Neural cell (in vitro differentiated cells): ENCODE data around the gene LATS2. TPM values are rescaled to one million over a fixed set of nuclear protein-coding genes. Genes with fewer than 3 reads are reported as not detected.

Experiments used
- H2AFZ ChIP-seq: fragments of 200-600, 300-800 bp; sonication (generic), shearing (Covaris generic); 2 replicates; pipeline ENCODE4 v1.6.0; 2014; ENCODE audit warnings: low read depth, mild to moderate bottlenecking, antibody characterized with exemption, low read length, moderate library complexity
- H3F3A ChIP-seq: fragments of 200-600 bp; shearing (Covaris generic); 2 replicates; pipeline ENCODE4 v1.6.1; 2016; ENCODE audit warnings: mild to moderate bottlenecking, moderate library complexity, mixed read lengths, antibody characterized with exemption, low read length; ENCODE audit not compliant: insufficient read depth, poor library complexity, severe bottlenecking
- H3K27ac ChIP-seq: fragments of 200-600, 300-800 bp; sonication (generic), shearing (Covaris generic); 2 replicates; pipeline ENCODE4 v1.5.1; 2014; ENCODE audit warnings: mild to moderate bottlenecking, low read length, moderate library complexity
- H3K27me3 ChIP-seq: fragments of 300-800, 200-600 bp; sonication (generic), shearing (Covaris generic); 2 replicates; pipeline ENCODE4 v1.6.0; 2014; ENCODE audit warnings: mild to moderate bottlenecking, low read depth, low read length, moderate library complexity; ENCODE audit not compliant: insufficient read depth
- H3K36me3 ChIP-seq: fragments of 300-800, 200-600 bp; sonication (generic), shearing (Covaris generic); 2 replicates; pipeline ENCODE4 v1.5.1; 2014; ENCODE audit warnings: mild to moderate bottlenecking, antibody characterized with exemption, low read length, moderate library complexity; ENCODE audit not compliant: insufficient read depth
- H3K4me2 ChIP-seq: fragments of 300-800, 200-600 bp; sonication (generic), shearing (Covaris generic); 2 replicates; pipeline ENCODE4 v1.6.0; 2014; ENCODE audit warnings: mild to moderate bottlenecking, low read length
- H3K4me3 ChIP-seq: fragments of 300-800, 200-600 bp; sonication (generic), shearing (Covaris generic); 2 replicates; pipeline ENCODE4 v1.5.1; 2014; ENCODE audit warnings: mild to moderate bottlenecking, low read length, moderate library complexity
- H3K79me2 ChIP-seq: fragments of 200-600 bp; shearing (Covaris generic); replicated peaks from 2 replicates; pipeline ENCODE4 v1.6.0; 2014; ENCODE audit warnings: mild to moderate bottlenecking, low read length, moderate library complexity; ENCODE audit not compliant: insufficient read depth
- H3K9ac ChIP-seq: fragments of 300-800, 200-600 bp; sonication (generic), shearing (Covaris generic); 2 replicates; pipeline ENCODE4 v1.6.1; 2016; ENCODE audit warnings: mild to moderate bottlenecking, low read length, mixed read lengths
- H3K9me2 ChIP-seq: fragments of 200-600 bp; shearing (Covaris generic); 2 replicates; pipeline ENCODE4 v1.6.1; 2016; ENCODE audit warnings: mild to moderate bottlenecking, low read length, mixed read lengths; ENCODE audit not compliant: insufficient read depth
- H3K9me3 ChIP-seq: fragments of 200-600, 300-800 bp; sonication (generic), shearing (Covaris generic); 2 replicates; pipeline ENCODE4 v1.6.1; 2016; ENCODE audit warnings: mild to moderate bottlenecking, mixed run types, low read length, moderate library complexity, mixed read lengths
- H4K20me1 ChIP-seq: fragments of 200-600 bp; shearing (Covaris generic); 2 replicates; pipeline ENCODE4 v1.6.1; 2016; ENCODE audit warnings: mild to moderate bottlenecking, mixed run types; ENCODE audit not compliant: insufficient read depth
- CTCF ChIP-seq: fragments of 450-650 bp; IDR thresholded peaks from 2 replicates; pipeline ENCODE4 v1.5.1; 2014; ENCODE audit warnings: antibody characterized with exemption, mild to moderate bottlenecking, moderate library complexity; ENCODE audit not compliant: poor library complexity, severe bottlenecking
- EZH2 ChIP-seq: fragments of 200-600, 300-800 bp; shearing (Covaris generic), sonication (generic); IDR thresholded peaks from 2 replicates; pipeline ENCODE4 v1.6.1; 2014; ENCODE audit warnings: antibody characterized with exemption, low read length, borderline replicate concordance, mild to moderate bottlenecking; ENCODE audit not compliant: insufficient read depth, poor library complexity, severe bottlenecking
- MXI1 ChIP-seq: fragments of 450-650 bp; conservative IDR thresholded peaks from 2 replicates; pipeline ENCODE4 v1.6.1; 2014; ENCODE audit warnings: antibody characterized with exemption, mild to moderate bottlenecking; ENCODE audit not compliant: poor library complexity, severe bottlenecking
- POLR2AphosphoS5 ChIP-seq: IDR thresholded peaks from 2 replicates; pipeline ENCODE4 v1.6.1; 2012
- RAD21 ChIP-seq: fragments of 450-650 bp; conservative IDR thresholded peaks from 2 replicates; pipeline ENCODE4 v1.6.1; 2014; ENCODE audit warnings: antibody characterized with exemption, mild to moderate bottlenecking, moderate library complexity
- REST ChIP-seq: IDR thresholded peaks from 2 replicates; pipeline ENCODE4 v1.6.1; 2012; ENCODE audit warnings: borderline replicate concordance
- SMC3 ChIP-seq: fragments of 450-650 bp; conservative IDR thresholded peaks from 2 replicates; pipeline ENCODE4 v1.6.1; 2014; ENCODE audit warnings: antibody characterized with exemption, mild to moderate bottlenecking, moderate library complexity; ENCODE audit not compliant: poor library complexity
- TAF1 ChIP-seq: IDR thresholded peaks from 2 replicates; pipeline ENCODE4 v1.6.1; 2012; ENCODE audit warnings: low read depth
- polyA plus RNA-seq: library from polyadenylated mRNA; depleted of rRNA; stranded (reverse); fragments of >200 nt; gene quantifications from 2 replicates; pipeline ENCODE4 v1.2.3, GENCODE V29; 2014

Gene LATS2
- polyA plus RNA-seq, 1 donor from 2014 or later: 2.6 TPM

- Histone ChIP-seq H3F3A (no peaks in the 10 kb centered on the region), H3K9me2 (no peaks in the 10 kb centered on the region), H3K36me3 (no peaks in the 10 kb centered on the region), H3K4me3 (no peak overlapping the region), H4K20me1 (no peaks in the 10 kb centered on the region), H3K27me3 (no peaks in the 10 kb centered on the region), H3K9me3 (no peaks in the 10 kb centered on the region), H3K9ac (no peak overlapping the region), H3K27ac (no peak overlapping the region), H3K4me2 (no peak overlapping the region), H2AFZ (no peak overlapping the region), H3K79me2 (no peaks in the 10 kb centered on the region)
- TF ChIP-seq TAF1 (no peak), RAD21 (no peak), EZH2 (no peak), REST (no peak), CTCF (no peak), POLR2AphosphoS5 (no peak), MXI1 (no peak)
These were observed 73.8 kb downstream of the LATS2 start for GRCh38 chr13:20987599-20987998.

GRCh38 chr13:20984879-20985278 is 76.5 kb downstream of the LATS2 start:
- no peak overlapping the region for H3K9ac ChIP-seq
- TF ChIP-seq RAD21 (no peak), MXI1 (no peak), POLR2AphosphoS5 (no peak), EZH2 (no peak), REST (no peak), TAF1 (no peak), SMC3 (no peak)
- no peaks in the 10 kb centered on the region for H3K79me2 ChIP-seq
- no peaks in the 10 kb centered on the region for H3K27me3 ChIP-seq
- H3F3A ChIP-seq: no peaks in the 10 kb centered on the region
- no peaks in the 10 kb centered on the region for H3K36me3 ChIP-seq
- no peaks in the 10 kb centered on the region for H3K9me3 ChIP-seq
- H2AFZ ChIP-seq: no peak overlapping the region
- no peak overlapping the region for H3K4me2 ChIP-seq
- no peaks in the 10 kb centered on the region for H4K20me1 ChIP-seq
- H3K4me3 ChIP-seq: no peak overlapping the region
- no peak overlapping the region for H3K27ac ChIP-seq
- no peaks in the 10 kb centered on the region for H3K9me2 ChIP-seq
